NCI-H1694 treated with DMSO at 0.1 percent for 48 hours (cell line): Measurements from ENCODE around the gene RUFY4.

Experiments used
- DNase-seq: peaks from one replicate; lab custom pipeline; 2025; lab: John Stamatoyannopoulos, UW

Gene RUFY4, protein sequence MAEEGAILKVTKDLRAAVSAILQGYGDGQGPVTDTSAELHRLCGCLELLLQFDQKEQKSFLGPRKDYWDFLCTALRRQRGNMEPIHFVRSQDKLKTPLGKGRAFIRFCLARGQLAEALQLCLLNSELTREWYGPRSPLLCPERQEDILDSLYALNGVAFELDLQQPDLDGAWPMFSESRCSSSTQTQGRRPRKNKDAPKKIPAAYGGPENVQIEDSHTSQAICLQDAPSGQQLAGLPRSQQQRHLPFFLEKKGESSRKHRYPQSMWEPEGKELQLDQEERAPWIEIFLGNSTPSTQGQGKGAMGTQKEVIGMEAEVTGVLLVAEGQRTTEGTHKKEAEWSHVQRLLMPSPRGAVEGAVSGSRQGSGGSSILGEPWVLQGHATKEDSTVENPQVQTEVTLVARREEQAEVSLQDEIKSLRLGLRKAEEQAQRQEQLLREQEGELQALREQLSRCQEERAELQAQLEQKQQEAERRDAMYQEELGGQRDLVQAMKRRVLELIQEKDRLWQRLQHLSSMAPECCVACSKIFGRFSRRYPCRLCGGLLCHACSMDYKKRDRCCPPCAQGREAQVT

DNA sequence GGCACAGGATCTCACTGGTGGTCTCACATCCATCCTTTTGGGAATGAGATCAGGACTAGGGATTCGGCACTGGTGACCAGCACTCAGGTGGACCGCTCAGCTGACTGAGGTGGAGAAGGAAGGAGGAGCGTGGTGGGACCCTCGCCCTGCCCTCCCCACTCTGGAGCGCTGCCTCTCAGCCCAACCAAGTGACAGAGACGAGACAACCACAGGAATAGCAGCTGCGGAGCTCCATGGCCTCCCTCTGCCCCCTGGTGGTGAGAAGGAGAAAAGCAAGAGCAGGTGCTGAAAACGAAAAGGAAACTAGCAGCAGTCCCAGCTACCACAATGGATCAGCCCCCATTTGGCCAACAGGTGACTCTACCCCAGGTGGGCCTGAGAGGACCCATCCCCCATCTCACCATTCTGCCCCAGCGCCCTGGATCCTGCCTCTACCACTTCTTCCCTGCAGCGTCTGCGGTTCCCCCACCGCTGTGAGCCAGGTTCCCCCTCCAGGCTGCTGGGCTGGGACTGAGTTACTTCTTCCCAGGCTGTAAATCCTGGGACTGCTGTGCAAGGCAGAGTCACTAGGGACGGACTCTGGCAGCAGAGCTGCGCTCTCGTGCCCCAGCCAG is at the start of gene RUFY4:
Gene RUFY4 (plus strand): TSS at position 533 of the 614 bp plus-strand sequence. CDS start 1,353 bp downstream, outside the sequence.
- peak; percentile 77 for DNase-seq

DNA sequence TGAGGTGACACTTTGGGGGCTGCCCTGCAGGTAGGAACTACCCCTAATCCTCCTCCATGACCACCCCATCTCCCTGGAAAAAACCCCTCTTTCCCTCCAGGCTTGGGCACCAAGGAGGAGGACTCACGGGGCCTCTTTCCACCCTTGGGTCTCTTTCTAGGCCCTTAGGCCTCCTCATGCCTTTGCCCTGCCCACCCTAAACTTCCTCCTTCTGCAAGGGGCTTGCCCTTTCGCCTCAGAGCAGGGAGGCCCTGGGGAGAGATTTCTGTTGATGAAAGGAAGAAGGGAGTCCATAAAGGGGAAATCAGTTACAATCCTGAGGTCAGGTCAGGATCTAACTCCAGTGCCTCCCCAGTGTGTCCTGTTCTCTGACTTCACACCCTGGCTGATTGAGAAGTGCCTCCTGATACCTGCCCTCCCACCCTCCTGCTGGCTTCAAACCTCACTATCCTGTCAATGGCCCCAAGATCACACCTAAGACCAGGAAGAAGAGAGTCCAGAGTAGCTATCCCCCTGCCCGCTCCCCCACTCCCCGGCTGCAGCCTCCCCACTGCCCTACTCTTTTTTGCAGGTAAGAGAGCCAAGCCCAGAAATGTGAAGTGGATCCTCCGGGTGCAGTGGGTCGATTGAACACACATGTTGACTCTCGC is 49.5 kb upstream of the RUFY4 start:
- no peak for DNase-seq

DNA sequence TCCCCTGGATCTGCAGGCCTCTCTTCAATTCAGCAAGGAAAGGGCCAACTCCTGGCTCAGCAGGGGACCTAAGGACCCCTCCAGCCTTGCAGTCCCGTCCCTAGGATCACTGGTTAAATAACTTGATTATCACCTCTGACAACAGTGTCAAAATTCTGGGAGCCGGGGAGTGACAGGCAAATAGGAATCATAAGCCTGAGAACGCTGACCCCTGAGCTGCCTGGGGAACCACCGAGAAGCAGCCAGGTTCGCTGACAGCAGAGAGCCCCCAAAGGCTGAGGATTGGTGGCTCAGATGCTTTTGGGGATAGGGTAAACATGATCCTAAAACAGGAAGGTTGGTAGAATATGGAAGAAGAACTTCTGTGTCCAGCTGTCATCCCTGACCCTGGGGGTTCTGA is 48.8 kb upstream of the RUFY4 start:
- DNase-seq = no peak

DNA sequence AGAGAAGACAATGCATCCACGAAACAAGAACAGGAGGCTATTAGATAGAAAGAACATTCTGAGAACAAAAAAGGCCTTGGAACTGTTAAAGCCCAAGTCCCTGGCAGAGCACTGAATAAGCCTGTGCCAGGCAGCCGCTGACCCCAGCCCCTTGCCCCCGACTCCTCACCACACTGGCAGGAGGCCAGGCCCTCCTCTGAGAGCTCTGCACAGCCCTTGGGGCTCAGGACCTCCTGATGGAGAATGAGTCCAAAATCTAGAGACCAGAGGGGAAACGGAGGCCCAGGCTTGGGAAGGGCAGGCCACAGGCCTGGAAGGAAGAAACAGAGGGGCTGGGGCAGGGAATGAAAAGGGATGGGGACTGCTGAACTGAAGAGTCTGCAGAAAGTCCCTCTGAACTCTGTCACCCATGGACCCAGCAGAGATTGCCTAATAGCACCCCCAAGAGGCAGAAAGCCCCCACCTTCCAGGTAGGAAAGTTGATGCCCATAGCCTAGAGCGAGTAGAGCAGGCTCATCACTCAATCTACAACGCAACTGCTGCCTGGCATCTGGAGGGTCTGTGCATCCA is 48.0 kb upstream of the RUFY4 start:
- DNase-seq = no peak

DNA sequence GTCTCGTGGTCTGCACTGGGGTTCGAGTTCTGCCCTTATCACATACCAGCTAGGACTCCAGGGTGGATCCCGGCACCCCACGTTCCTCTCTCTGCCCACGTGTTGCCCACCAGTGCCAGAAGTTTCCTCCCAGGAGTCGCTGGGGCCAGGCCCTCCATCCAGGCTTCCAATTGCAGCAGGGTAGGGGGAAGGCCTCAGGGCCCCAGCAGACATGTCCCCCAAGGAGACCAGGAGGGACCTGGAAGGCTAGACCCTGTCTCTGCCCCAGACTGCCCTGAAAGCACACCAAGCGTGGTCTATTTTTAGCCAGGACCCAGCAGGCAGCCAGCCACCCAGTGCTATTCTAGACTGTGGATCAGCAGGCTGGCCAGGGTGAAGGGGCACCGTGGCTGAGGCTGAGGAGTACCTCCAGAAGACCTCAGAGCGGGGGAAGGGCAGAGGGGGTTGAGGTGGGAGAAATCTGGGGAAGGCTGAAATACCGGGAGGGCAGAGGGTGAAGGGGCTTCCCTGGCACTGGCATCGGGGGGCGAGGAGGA is 47.4 kb upstream of the RUFY4 start:
- no peak for DNase-seq

DNA sequence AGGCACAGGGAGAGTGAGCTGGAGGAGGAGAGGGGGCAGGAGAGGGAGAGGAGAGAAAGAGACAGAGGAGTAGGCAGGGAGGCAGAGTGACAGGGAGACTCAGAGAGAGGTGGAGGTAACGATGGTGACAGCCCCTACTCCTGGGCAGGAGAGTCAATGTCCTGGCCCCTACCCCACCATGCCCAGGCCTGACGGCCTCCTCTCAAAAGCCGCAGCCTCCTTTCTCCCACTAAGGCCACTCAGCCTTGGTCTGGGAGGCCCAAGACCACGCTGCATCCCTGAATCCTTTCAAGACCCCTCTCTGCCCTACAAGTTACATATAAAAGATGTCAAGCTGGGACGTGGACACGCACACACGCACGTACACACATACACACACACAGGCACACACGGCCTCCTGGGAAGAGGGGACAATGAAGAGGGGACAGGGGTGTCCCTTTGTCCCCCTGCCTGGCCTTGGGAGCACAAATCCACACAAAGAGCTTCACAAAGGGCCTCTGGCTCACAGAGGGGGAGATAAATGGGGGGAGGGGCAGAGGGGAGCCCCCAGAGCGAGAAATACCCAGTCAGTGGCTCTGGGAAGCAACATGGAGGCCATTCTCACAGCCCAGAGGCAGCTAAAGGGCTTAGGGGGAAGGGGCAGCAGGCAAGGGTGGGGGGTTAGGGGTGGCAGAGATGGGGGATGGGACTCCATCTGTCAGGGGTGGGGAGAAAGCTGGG is 46.8 kb upstream of the RUFY4 start:
- DNase-seq = no peak

DNA sequence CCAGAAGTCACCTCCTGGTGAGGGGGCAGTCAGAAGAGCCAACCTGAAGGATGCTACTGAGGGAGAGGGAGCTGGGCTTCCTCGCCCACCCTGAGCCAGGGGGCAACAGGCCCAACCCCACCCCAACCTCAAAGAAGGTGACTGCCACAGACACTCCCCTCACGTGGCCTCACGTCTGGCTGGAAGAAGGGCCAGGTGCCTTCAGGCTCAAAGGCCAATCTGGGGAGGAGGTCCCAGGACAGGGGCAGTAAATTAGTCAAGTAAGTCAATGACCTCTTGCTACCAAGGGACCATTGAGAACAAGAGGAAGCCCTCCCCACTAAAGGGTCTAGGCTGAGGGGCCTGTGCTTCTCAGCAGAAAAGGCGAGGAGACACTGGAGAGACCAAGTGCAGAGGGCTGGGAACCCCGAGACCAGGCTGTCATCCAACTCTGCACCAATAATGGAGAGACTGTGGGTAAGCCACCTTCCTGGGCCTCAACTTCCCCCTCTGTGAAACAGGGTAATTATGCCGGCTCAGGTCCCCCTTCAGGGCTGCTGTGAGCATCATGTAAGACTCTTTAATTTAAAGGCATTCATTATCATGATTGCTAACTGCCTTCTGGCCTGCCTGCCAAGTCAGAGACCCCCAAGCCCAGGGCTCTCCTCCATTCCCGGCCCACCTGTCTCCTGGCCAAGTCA is 46.1 kb upstream of the RUFY4 start:
- no peak for DNase-seq

DNA sequence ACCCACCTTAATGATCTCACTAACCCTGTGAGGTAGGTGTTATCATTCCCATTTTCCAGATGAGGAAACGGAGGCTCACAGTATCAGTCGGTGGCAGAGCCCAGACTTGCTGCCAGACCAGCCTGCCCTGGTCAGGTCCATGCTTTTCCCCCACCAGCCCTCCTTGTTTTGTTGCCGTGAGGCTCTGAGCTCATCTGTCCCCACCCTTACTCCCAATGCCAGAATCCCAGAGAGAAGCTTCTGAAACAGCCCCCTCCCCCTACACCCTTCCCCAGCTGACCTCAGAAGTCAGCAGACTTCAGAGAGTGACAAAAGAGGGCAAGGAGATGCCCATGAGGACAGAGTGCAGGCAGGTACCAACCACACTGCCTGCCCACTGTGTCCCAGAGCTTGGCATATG is 45.4 kb upstream of the RUFY4 start:
- DNase-seq = no peak

DNA sequence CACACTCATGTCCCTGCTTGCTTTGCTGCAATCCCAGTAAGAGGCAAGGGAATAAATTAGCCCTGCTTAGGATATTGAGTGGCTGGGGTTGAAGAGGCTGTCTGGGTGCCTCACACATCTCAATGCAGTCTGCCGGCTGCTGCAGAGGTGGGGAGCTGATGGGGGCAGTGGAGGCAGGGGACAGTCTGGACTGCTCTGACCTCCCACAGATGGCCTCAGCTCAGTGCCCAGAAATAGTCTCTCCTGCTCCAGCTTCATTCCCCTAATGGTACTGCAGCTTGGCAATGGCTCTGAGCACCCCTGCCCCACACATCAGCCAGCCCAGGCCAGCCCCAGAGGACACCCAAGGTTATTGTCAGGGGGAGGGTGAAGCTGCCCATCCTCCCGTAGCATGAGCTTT is 44.7 kb upstream of the RUFY4 start:
- no peak for DNase-seq

DNA sequence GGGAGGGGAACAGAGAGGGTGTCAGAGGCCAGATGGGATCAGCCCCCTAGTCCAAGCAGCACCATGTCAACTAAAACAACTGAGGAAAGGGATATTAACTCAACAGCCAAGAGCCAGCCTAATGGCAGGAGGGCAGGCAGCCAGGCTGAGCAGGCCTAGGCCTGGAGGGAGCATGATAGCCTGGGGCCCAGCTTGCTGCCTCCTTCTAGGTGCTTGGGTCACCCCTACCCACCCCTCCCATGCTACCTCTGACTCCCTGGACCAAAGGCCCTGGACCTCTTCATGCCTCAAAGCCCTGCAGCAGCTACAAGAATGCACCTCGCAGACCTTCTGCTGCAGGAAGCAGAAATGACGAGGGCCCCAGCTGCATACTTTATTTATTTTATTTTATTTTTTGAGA is 44.2 kb upstream of the RUFY4 start:
- no peak for DNase-seq

DNA sequence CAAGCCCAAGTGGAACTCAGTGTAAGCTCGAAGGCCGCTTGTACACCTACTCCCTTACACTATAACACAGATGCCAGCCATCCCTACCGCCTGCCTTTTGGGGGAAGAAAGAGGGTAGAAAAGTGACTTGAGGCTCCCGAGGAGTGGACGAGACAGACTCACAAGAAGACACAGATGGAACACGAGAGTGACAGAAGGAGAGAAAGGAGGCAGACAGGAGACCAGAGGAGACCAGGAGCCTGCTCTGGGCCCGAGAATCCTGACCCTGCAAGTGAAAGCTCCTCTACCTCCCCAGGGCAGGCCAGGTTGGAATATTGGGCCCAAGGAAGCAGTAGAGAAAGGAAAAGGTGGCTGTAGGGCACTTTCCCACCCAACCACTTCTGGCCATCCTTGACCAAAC is 42.8 kb upstream of the RUFY4 start:
- no peak for DNase-seq

DNA sequence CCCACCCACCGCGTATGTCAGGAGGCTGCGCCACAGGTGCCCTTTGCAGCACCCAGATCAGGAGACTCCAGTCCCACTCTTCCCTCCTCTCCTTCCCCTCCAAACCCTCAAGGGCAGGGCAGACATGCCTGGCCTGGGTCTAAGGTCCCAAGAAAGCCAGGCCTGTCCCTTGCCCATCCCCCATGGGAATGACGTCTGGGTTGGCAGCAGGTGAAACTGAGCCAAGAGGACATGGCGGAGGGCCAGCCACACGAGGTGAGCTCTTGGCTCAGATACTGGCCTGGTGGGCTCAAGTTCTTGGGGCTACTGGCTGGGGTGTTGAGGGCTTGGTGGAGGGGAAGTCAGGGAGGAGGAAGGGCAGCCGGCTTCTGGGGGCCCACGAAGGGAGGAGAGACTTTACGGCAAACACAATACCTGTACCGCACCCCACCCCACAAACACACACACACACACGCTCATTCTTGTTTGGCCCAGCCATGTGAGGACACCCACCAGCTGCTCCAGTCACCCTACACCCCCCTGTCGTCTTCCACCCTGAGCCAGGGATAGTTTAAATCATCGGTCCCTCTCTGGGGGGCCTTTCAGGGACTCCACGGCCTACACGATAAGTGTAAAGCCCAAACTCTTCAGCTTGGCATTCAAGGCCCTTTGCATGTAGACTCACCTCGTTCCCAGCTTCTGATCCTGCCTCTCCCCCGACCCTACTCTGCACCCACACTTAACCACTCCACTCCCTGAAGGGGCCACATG is 42.2 kb upstream of the RUFY4 start:
- no peak for DNase-seq

DNA sequence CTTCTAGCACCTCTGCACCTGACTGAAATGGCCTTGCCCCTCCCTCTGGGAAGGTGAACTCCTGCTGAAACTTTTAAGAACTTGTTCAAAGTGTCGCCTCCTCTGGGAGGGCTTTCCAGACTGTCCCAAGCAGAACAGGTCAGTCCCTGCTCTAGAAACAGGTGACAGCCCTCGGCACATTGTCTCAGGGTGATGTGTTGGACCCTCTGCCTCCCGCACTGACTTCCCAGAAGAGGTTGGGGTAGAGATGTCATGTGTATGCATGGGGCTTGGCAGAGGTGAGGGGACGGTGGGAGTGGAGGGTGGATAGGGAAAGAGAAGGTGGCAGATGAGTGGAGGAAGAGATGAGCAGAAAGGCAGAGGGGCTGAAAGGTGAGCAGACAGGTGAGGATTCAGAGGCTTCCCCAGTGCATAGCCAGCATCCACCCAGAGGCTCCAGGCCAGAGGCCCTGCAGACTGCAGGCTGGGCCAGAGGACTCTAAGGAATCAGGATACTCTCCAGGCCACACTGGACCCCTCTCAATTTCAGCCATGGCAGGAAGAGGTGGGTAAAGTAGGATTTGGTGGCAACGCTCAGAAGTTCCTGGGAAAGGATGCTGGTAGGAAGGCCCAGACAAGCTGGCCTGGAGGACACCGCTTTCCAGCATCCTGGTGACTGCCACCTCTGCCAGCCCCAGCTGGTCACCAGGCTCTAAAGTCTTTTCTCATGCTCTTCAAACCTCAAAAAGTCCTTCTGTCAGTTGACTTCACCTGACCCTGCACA is 41.4 kb upstream of the RUFY4 start:
- no peak for DNase-seq

DNA sequence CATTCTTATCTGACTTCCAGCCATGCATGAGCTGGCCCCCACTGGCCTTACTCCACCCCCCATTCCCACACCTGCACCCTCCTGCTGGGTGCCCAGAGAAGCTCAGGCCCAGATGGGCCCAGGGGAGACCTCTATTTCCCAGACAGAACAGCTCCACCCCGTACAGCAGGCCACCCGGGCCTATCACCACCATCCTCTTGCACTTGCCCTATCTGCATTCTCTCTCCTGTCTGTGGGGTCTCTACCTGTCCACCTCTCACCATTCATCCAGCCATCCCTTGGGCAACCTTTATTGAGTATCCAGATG is 40.9 kb upstream of the RUFY4 start:
- DNase-seq = no peak

DNA sequence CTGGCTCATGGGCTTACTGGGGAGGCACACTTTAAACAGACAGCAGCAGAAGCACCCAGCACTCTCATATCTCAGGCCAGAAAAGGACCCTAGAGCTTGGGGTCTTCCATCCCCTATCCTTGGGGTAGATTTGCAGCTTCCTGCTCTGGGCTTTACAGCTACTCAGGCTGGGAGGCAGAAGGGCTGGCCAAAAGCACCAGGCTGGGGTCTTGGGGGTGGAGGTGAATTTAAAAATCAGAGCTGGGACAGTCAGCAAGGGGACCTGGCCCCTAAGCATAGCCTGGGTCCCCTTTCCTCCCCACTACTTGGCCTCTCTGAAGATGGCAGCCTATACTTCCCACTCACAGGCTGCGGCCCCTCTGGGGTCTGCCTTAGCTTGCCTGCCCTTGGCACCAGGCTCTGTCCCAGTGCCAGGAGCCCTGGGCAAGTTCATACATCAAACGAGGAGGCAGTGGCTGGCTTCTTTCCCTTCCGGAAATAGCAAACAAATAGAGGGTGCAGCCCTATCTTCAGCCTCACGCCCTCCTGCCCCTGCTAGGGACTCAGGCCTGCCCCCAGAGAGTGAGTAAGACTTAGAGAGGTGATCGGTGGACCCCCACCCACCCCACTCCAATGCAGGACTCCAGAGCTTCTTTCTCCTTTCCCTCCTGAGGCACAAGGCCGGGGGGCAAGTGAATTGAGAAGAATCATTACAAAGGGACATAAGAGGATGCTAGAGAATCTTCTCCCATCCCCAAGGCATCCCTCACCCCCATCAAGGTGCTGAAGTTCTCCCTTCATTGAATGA is 40.3 kb upstream of the RUFY4 start:
- peak; percentile 57 for DNase-seq

DNA sequence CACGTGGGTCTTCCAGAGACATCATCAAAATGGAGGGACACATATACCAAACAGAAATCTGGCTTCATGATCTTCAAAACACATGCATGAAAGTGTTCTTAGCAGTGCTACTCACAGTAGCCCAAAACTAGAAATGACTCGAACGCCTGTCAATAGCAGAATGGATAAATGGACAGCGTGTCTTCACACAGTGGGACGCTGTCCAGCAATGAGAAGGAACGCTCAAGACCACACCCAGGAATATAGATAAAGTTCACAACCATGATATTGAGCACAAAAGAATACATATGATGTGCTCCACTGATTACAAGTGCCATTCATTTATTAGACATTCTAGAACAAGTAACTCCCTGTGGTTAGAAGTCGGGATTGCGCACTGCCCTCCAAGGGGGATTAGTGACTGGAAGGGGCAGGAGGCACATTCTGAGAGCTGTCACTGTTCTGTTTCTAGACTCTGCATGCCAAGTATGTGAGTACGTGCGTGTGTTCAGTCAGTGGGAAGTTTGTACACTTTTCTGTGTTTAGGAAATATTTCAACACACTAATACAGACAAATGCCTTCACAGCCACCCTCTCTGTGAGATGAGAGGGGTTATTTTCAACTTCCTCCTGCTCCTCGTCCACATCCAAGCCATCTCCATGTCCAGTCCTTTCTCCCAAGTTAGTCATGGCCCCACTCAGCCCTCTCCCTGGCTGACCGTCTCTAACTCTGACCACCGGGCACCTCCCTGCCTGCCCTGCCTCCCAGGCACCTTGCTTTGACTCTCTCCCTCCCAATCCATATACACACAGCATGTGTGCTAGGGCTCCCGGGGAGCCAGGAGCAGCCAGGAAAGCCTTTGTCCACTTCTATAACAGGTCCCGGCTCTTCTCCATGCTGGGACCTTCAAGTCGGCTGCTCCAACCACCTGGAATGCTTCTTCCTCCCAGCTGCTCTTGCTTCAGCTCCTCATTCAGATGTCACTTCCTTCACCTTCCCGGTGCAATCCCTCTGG is 39.4 kb upstream of the RUFY4 start:
- no peak for DNase-seq

DNA sequence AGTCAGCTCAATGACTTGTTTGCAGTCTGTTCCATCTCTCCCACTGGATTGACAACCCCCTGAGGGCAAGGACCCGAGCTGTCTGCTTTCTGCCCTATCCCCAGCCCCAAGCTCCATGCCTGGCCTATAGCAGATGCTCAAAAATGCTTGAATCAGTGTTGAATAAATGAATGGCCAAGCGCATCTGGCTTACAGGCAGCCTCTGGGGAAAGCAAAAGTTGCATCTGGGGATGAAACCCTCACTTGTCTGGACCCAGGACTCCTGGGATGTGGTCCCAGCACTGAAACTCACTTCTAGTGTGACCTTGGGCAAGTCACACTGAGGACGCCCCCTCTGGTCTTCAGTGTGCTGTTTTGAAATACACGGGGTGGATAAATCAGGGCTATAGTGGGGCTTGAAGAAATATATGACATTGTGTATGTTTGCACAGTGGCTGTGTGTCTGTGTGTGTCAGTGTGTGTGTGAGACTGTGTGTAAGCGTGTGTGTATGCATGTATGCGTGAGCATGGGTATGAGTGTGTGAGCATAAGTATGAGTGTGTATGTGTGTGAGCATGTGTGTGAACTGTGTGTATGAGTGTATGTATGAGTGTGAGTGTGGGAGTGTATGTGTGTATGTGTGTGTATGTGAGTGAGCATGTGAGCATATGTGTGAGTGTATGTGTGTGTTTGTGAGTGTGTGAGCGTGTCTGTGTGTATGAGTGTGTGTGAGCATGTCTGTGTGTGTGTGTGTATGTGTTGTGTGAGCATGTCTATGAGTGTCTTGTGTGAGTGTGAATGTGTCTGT is 38.5 kb upstream of the RUFY4 start:
- DNase-seq = no peak
